Eye (tissue), 1 donor: ENCODE data around the gene IL10RB.
"Not testable (repeated sequence)": the region's sequence is repeated elsewhere in the genome, so short reads cannot be mapped to it uniquely, and the experiment has no call there.

ENCODE experiments used
- DNase-seq: peaks from one replicate; pipeline ENCODE4 v3.0.0-alpha.2; 2015

The IL10RB gene

DNA sequence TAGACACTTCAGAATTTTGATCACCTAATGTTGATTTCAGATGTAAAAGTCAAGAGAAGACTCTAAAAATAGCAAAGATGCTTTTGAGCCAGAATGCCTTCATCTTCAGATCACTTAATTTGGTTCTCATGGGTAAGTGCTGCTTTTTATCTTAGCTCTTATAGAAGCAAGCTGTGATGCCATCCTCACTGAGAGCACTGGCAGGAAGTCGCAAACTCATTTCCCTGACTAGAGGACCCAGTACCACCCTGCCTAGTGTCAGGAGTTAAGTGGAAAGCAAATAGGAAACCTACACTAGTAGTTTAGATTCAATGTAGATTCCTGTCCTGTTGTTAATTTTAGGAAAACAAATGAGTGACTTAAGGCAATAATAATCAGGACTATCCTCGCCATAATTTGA lies 24.3 kb upstream of the IL10RB start:
- no peak for DNase-seq

DNA sequence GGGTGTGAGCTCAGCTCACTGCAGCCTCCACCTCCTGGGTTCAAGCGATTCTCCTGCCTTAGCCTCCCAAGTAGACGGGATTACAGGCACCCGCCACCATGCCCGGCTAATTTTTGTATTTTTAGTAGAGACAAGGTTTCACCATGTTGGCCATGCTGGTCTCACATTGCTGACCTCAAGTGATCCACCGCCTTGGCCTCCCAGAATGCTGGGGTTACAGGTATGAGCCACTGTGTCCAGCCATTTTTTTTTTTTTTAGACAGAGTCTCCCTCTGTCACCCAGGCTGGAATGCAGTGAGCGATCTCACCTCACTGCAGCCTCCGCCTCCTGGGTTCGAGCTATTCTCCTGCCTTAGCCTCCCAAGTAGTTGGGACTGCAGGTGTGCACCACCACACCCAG lies 23.3 kb upstream of the IL10RB start:
- not testable (repeated sequence) for DNase-seq

DNA sequence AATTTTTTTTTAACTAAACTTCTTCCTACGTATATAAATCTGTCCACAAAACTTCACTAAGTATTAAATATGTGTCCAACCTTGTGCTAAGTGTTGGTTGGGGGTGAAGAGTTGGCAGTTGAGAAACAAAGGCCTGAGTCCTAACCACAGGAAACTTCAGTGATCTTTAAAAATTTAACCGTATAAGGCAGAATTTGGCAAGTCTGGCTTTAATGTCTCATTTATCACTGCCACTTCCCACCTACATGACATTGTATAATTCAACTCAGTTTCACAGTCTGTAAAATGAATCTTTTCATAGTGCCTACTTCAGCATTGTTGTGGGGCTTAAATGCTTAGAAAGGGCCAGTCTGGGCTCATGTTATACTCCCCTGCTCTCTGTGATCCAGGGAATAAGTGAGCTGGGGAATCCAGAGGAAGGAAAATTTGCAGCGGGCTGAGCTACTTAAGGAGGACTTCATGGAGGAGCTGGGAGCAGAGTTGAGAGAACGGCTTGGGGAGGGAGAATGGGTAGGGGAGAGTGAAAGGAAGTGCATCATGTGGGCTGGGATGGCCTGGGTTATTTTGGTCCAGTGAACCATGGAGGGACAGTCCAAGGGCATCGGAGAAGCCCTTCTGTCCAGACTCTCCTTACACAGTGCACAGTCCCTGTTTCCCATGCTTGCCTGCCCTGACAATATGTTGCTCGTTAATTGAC lies 21.9 kb upstream of the IL10RB start:
- DNase-seq, result no peak

DNA sequence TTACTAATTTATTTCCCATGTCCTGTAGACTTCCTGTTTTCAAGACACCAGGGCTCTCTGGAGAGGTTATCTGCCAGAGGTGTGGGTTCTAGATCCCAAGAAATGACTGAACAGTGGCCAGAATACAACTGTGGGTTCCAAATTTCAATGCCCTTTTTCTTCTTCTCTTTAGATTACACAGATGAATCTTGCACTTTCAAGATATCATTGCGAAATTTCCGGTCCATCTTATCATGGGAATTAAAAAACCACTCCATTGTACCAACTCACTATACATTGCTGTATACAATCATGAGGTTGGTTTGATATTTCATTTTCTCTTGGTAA lies 21.4 kb upstream of the IL10RB start:
- no peak for DNase-seq

DNA sequence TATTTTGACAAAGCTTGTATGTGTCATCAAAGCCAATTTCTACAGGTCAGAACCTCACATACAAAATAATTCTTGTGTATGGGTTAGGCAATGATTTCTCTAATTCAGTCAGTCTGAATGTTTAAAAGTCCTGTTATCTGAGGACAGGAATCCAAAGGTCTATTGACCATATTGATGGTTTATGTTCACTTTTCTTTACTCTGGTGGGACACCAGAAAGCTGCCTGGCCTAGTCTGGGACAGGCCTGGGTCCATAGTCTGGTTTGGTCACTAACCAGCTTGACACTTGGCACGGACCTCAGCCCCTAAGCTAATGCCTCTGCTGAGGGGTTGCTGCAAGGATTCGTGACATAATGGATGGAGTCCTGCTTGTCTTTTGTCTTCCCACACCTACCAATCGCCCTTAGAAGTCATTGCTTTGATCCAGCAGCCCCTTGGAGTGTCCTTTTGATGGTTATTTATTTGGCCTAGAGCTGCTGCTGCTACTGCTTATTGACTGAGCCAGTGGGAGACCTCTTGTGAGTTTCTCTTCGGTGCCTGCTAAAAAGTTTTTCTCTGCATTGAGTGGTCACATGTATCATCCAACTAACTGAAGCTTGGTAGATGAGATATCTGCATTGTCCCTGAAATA lies 20.8 kb upstream of the IL10RB start:
- DNase-seq, result no peak

DNA sequence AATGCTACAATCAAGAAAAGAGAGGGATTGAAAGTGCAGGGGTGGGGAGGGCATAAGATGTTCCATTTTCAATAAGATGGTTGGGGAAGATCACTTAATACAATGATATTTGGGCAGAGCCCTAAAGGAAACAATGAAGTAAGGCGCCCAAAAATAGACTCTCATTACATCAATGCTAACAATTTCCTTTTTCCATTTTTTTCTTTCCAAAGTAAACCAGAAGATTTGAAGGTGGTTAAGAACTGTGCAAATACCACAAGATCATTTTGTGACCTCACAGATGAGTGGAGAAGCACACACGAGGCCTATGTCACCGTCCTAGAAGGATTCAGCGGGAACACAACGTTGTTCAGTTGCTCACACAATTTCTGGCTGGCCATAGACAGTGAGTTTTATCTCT lies 19.7 kb upstream of the IL10RB start:
- no peak for DNase-seq

DNA sequence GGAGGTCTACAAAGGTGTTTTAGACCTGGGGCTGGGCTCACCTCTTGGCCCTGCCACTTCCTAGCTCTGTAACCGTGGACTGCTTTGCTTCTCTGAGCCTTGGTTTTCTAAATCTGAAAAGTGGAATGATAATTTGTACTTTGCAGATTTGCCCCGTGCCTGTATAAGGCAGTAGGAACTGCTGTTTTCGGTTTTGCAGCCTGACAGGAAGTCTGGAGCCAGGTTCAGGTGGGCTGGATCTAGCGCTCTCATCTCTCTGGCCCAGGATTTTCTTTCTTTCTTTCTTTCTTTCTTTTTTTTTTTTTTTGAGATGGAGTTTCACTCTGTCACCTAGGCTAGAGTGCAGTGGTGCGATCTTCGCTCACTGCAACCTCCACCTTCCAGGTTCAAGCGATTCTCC lies 19.2 kb upstream of the IL10RB start:
- no peak for DNase-seq

DNA sequence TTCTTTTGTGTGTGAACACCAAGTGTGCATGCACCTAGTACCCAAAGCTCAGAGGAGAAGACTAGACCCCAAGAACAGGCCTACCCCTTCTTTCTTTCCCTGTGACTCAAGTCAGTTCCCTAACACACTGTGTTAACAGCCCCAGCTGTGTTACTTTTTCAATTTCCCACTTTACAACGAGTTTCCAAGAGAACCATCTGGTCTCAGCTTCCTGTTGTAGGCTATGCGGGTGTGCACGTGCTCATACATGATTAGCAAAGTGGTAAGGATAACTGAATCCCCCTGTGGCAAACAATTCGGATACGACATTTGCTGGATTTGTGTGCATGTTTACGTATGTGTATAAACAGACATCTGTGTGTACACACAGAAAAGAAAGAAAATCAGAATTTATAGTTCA lies 18.6 kb upstream of the IL10RB start:
- no peak for DNase-seq

DNA sequence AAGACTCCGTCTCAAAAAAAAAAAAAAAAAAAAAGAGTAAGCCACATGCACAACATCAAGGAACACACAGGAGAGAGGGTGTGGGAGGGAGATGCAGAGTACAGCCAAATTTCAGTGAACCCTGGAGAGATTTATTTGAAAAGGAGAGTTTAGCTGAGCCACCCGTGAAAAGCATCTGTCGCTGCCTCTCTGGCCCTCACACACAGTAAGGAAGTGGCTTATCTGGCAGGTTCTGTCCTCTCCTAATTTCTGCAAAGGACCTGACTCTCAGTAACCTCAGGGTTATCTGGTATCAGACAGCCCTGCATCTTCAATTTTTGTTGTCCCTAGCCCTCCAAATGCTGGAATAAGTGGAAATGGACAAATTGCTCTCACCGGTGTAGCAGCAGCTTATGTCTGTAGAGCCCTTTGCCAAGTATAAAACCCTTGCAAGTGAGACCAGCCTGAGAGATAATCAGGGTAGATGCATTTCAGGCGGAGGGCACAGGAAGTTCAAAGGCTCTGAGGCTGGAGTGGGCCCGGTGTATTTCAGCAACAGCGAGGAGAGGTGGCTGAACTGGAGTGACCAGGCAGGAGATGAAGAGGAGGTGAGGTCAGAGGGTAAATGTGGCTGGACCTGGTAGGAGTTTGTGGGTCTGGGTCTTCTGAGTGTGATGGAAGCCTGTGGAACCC lies 16.7 kb upstream of the IL10RB start:
- DNase-seq, result no peak

DNA sequence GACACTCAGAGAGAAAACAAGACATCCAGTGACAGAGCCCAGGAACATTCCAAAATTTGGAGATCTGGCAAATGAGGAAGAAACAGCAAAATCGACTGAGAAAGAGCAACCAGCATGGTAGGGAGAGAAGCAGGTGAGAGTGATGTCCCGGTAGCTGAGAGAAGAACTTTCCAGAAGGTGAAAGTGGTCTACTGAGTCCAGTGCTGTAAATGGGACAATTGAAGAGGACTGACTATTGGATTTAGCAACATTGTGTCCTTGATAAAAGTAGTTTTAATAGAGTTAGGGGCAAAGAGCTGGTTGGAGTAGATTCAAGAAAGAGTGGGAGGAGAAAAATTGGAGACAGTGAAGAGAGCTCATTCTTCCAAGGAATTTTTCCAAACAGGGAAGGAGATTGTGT lies 15.0 kb upstream of the IL10RB start:
- no peak for DNase-seq

DNA sequence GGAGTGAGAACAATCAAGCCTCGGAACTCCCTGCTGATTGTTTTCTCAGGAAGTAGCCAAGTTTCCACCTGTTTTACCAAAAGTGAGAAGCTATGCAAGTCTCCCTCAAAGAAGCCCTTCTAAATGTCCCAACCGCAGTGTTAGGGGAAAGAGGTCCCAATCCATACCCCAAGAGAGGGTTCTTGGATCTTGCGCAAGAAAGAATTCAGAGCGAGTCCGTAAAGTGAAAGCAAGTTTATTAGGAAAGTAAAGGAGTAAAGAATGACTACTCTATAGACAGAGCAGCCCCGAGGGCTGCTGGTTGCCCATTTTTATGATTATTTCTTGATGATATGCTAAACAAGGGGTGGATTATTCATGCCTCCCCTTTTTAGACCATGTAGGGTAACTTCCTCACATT lies 12.8 kb upstream of the IL10RB start:
- not testable (repeated sequence) for DNase-seq

DNA sequence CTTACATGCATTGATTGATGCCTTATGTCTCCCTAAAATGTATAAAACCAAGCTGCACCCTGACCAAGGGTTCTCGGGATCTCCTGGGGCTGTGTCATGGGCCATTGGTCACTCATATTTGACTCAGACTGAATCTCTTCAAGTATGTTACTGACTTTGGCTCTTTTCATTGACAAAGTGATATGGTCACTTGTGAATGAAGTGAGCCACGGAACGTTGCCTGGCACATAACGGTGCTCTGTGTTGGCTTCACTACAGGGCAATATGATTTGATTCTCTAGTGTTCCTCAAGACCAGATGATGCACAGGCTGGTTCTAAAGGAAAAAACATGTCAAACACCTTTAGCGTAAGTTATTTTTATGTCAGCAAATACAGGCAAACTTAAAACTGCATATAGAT lies 11.4 kb upstream of the IL10RB start:
- DNase-seq, result no peak

DNA sequence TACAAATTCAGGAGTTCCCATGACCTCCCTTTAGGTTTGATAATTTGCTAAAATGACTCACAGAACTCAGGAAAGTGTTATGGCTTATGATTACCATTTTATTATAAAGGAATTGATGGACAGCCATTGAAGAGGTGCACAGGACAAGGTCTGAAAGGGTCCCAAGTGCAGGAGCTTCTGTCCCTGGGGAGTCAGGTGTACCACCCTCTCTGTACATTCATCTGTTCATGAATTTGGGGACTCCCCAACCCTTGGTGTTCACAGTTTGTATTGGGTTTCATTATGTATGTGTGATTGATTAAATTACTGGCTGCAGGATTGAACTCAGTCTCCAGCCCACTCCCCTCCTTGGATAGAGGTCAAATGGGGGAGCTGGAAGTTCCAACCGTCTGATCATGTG lies 10.8 kb upstream of the IL10RB start:
- DNase-seq, result no peak

DNA sequence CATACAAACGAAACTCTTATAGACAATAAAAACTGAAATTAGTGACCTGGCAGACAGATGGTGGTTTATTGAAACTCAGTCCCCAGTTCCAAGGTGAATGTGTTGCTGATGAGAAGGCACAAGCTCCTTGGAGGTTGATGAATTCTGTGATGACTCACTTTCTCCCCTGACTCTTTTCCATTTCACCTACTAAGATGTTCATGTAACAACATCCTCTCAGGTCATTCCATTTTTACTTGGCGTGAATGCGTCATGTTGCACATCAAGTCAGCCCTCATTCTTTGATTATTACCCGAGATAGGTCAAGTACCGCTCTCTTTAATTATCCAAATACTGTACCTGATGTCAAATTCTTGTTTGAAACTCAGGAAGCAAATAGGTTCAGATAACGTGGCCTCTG lies 10.1 kb upstream of the IL10RB start:
- DNase-seq, result no peak

DNA sequence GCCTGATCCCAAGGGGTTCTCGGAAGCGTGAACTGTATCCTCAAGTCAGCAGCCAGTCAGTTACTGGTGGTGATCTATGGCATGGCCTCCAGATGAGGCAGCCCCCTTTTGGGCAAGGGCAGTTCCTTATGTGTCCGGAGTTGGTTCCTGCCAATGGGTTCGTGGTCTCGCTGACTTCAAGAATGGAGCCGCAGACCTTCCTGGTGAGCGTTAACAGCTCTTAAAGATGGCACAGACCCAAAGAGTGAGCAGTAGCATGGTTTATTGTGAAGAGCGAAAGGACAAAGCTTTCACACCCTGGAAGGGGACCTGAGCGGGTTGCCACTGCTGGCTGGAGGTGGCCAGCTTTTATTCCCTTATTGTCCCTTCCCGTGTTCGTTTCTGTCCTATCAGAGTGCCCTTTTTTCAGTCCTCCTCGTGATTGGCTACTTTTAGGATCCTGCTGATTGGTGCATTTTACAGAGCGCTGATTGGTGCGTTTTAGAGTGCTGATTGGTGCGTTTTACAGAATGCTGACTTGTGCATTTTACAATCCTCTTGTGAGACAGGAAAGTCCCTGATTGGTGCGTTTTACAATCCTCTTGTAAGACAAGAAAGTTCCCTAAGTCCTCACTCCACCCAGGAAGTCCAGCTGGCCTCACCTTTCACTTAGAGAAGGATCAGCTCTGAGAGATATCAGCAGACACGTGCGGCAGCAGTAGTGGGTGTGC lies 8.9 kb upstream of the IL10RB start:
- DNase-seq, result no peak

DNA sequence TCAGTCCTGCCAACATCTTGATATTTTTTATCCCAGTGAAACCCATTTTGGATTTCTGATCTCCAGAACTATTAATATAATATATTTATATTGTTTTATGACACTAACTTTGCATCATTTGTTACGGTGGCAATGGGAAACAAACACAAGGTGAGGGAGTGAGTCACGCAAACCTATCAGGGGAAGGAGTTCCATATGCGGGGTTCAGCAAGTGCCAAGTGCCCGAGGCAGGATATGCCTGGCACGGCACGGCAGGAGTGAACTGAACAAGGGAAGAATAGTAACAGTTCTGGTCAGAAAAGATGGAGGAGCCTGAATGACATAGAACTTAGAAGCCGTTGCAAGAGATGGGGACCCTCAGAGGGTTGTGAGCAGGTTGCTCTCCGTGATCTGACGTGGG lies 7.7 kb upstream of the IL10RB start:
- no peak for DNase-seq

DNA sequence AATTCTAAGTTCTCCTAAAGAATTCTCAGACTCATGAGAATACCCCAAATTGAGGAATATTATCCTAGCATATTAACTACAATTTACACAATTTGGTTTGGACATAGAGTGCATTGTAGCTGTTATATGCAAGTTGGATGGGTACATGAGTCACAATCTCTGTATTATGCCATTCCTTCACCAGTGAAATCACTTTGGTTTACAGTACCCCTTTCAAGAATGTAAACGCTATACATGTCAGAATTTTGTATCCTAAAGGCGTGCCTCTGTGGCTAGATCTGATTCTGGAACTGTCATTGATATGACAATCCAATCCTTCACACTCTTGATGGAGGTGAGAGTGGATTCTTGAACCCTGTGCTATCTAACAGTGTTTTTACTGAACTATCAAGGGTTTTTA lies 6.7 kb upstream of the IL10RB start:
- DNase-seq, result no peak

DNA sequence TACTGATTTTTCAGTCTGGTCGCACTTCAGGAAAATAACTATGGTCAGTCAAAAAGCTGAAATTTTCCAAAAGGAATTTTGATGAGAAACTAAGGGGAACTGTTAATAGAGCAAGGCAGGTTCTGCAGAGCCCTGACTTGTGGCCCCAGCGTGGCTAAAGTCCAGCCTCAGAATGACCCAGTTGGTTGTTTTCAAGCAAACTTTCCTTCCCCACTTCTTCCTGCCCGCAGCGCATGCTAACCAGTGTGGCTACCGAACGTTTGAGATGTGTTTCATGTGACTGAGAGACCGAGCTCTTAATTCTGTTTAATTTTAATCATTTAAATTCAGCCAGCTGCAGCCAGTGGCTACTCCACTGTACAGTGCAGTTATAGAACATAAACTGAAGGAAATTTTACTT lies 6.2 kb upstream of the IL10RB start:
- DNase-seq, result no peak

DNA sequence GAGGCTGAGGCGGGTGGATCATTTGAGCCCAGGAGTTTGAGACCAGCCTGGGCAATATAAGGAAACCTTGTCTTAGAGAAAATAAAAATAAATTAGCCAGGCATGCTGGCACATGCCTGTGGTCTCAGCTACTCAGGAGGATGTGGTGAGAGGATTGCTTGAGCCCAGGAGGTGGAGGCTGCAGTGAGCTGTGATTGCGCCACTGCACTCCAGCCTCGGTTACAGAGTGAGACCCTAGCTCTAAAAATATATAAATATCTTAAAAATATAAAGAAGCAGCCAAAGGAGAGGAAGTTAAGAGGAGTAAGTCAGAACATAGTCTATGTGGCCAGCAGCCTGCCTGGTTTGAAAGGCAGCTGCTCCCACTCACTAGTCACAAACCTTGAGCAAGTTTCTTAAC lies 4.5 kb upstream of the IL10RB start:
- no peak for DNase-seq

DNA sequence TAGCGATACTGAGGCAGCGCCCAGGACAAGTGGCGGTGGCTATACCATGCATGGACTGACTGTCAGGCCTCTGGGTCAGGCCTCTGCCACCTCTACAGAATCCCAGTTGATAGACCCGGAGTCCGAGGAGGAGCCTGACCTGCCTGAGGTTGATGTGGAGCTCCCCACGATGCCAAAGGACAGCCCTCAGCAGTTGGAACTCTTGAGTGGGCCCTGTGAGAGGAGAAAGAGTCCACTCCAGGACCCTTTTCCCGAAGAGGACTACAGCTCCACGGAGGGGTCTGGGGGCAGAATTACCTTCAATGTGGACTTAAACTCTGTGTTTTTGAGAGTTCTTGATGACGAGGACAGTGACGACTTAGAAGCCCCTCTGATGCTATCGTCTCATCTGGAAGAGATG lies 3.2 kb upstream of the IL10RB start:
- no peak for DNase-seq

DNA sequence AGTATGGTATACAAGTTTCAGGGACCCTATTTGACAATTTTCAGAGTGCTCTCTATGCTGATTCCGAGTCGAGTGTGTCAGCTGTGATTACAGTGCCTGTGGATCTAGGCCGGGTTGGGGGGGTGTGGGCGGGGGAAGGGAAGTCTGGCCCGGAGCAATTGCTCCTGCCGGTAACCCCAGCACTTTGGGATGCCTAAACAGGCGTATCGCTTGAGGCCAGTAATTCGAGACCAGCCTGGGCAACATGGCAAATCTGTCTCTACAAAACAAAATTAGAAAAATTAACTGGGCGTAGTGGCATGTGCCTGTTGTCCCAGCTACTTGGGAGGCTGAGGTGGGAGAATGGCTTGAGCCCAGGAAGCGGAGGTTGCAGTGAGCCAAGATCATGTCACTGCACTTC lies 1.6 kb upstream of the IL10RB start:
- DNase-seq, result no peak

DNA sequence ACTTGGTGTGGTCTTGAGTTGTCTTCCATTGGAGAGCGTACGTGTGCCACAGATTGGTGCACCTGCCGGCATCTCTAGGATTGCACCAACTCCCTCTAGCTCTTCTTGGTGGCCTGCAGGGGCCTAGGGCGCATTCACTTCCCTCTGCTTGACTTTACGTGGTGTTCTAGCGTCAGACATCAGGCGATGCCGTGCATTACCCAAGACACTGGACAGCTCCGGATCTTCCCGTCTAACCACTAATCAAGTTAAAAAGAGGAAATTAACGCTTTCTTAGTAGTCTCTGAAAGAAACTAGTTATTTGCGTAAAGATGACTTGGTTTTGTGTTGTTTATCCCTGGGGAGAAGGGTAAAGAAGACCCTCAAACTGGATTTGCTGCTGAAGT lies 510 bp upstream of the IL10RB start:
- DNase-seq, result no peak

DNA sequence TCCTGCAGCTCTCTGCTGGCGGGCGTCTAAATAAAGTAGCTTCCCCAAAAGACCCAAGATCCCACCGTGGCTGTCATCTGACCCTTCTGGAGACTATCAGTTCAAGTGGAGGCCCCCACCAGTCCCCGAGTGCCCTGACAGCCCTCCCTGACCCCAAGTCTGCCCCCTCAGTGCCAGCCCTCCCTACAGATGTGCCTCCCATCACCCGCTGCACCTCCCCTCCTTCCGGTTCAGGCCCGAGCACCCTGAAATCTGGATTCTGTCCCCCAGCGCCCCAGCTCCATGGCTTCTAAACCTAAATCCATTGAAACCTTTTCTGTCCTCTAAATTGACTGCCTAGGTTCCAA lies 595 bp downstream of the IL10RB start:
- DNase-seq, result no peak

DNA sequence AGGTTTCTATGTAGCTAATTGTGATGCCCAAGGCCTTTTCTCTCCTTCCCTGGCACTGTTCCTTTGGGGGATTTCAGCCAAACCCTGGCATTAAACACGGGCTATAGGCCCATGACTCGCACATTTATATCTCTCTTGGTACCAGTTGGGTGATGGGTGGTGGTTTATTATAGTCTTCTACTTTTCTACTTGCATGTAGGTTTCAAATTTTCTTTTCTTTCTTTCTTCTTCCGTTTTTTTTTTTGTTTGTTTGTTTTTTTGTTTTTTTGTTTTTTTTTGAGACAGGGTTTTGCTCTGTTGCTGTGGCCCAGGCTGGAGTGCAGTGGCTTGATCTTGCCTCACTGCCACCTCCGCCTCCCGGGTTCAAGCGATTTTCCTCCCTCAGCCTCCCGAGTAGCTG lies 1.1 kb downstream of the IL10RB start:
- DNase-seq, result no peak
